Measurements from ENCODE around the gene PRKAA2.

Gene PRKAA2

GRCh38 chr1:56647106-56647505 lies 2.0 kb downstream of the PRKAA2 start:
- no peak for DNase-seq (ENCODE audit: low read depth, low spot score)
- H3K4me3 ChIP-seq (ENCODE audit: low read length) = no peak overlapping the region

- H3K4me3 ChIP-seq (ENCODE audit: low read length) = no peak overlapping the region
- DNase-seq (ENCODE audit: low read depth, low spot score) = no peak
Measured at GRCh38 chr1:56648546-56648945, 3.4 kb downstream of the PRKAA2 start.

GRCh38 chr1:56654126-56654923 lies 9.2 kb downstream of the PRKAA2 start:
- DNase-seq (ENCODE audit: low read depth, low spot score) = no peak
- no peak overlapping the region for H3K4me3 ChIP-seq (ENCODE audit: low read length)

- H3K4me3 ChIP-seq (ENCODE audit: low read length) = no peak overlapping the region
- DNase-seq (ENCODE audit: low read depth, low spot score) = no peak
Measured at GRCh38 chr1:56655991-56656613, 11.0 kb downstream of the PRKAA2 start.

- no peak overlapping the region for H3K4me3 ChIP-seq (ENCODE audit: low read length)
- no peak for DNase-seq (ENCODE audit: low read depth, low spot score)
Measured at GRCh38 chr1:56658254-56658653, 13.1 kb downstream of the PRKAA2 start.

GRCh38 chr1:56660293-56660692 lies 15.2 kb downstream of the PRKAA2 start:
- H3K4me3 ChIP-seq (ENCODE audit: low read length) = no peak overlapping the region
- DNase-seq (ENCODE audit: low read depth, low spot score) = no peak

- no peak for DNase-seq (ENCODE audit: low read depth, low spot score)
- no peak overlapping the region for H3K4me3 ChIP-seq (ENCODE audit: low read length)
Measured at GRCh38 chr1:56663846-56664245, 18.7 kb downstream of the PRKAA2 start.

GRCh38 chr1:56665384-56665783 lies 20.3 kb downstream of the PRKAA2 start:
- no peak overlapping the region for H3K4me3 ChIP-seq (ENCODE audit: low read length)
- no peak for DNase-seq (ENCODE audit: low read depth, low spot score)

GRCh38 chr1:56666112-56666608 lies 21.0 kb downstream of the PRKAA2 start:
- H3K4me3 ChIP-seq (ENCODE audit: low read length) = no peak overlapping the region
- DNase-seq (ENCODE audit: low read depth, low spot score) = no peak

- DNase-seq (ENCODE audit: low read depth, low spot score) = no peak
- H3K4me3 ChIP-seq (ENCODE audit: low read length) = no peak overlapping the region
Measured at GRCh38 chr1:56670350-56670749, 25.2 kb downstream of the PRKAA2 start.

- DNase-seq (ENCODE audit: low read depth, low spot score) = no peak
- no peak overlapping the region for H3K4me3 ChIP-seq (ENCODE audit: low read length)
Measured at GRCh38 chr1:56671085-56671484, 26.0 kb downstream of the PRKAA2 start.

- no peak for DNase-seq (ENCODE audit: low read depth, low spot score)
- H3K4me3 ChIP-seq (ENCODE audit: low read length) = no peak overlapping the region
Measured at GRCh38 chr1:56671542-56671941, 26.4 kb downstream of the PRKAA2 start.

GRCh38 chr1:56672579-56672978 lies 27.5 kb downstream of the PRKAA2 start:
- DNase-seq (ENCODE audit: low read depth, low spot score) = no peak
- no peak overlapping the region for H3K4me3 ChIP-seq (ENCODE audit: low read length)

- H3K4me3 ChIP-seq (ENCODE audit: low read length) = no peak overlapping the region
- DNase-seq (ENCODE audit: low read depth, low spot score) = no peak
Measured at GRCh38 chr1:56675763-56676162, 30.6 kb downstream of the PRKAA2 start.

- H3K4me3 ChIP-seq (ENCODE audit: low read length) = no peak overlapping the region
- no peak for DNase-seq (ENCODE audit: low read depth, low spot score)
Measured at GRCh38 chr1:56676571-56677035, 31.5 kb downstream of the PRKAA2 start.

GRCh38 chr1:56683569-56683968 lies 38.5 kb downstream of the PRKAA2 start:
- no peak for DNase-seq (ENCODE audit: low read depth, low spot score)
- no peak overlapping the region for H3K4me3 ChIP-seq (ENCODE audit: low read length)

- DNase-seq (ENCODE audit: low read depth, low spot score) = no peak
- H3K4me3 ChIP-seq (ENCODE audit: low read length) = no peak overlapping the region
Measured at GRCh38 chr1:56686169-56686568, 41.1 kb downstream of the PRKAA2 start.

GRCh38 chr1:56688522-56689026 lies 43.5 kb downstream of the PRKAA2 start:
- H3K4me3 ChIP-seq (ENCODE audit: low read length) = no peak overlapping the region
- no peak for DNase-seq (ENCODE audit: low read depth, low spot score)

- H3K4me3 ChIP-seq (ENCODE audit: low read length) = no peak overlapping the region
- no peak for DNase-seq (ENCODE audit: low read depth, low spot score)
Measured at GRCh38 chr1:56696663-56697062, 51.5 kb downstream of the PRKAA2 start.

- DNase-seq (ENCODE audit: low read depth, low spot score) = no peak
- H3K4me3 ChIP-seq (ENCODE audit: low read length) = no peak overlapping the region
Measured at GRCh38 chr1:56703747-56704146, 58.6 kb downstream of the PRKAA2 start.

All from Jurkat, Clone E6-1 (cell line).